OCI-LY3 (cell line): ENCODE measurements around the gene KAZN.

ENCODE experiments used
- CTCF ChIP-seq: fragments of 200-600, 300-600 bp; sonication (generic); IDR thresholded peaks from 2 replicates; pipeline ENCODE4 v1.5.1; 2014; ENCODE audit warnings: antibody characterized with exemption, low read length, low read depth
- EZH2phosphoT487 ChIP-seq: fragments of 200-600 bp; shearing (Covaris generic); IDR thresholded peaks from 2 replicates; pipeline ENCODE4 v1.6.1; 2018; ENCODE audit warnings: antibody characterized with exemption, mixed run types, low read depth

- no peak for TF ChIP-seq EZH2phosphoT487
- TF ChIP-seq CTCF, result no peak
Observed at GRCh38 chr1:14815175-14815877, 216.8 kb downstream of the KAZN start.
